GM19452 (cell line): Measurements from ENCODE around the gene NAV3.
"Not testable (repeated sequence)": the region's sequence is repeated elsewhere in the genome, so short reads cannot be mapped to it uniquely, and the experiment has no call there.

ENCODE experiments used
- ATAC-seq: cut with Tn5 transposase; IDR thresholded peaks from one replicate; pipeline ENCODE4 v1.9.1; 2021; ENCODE audit not compliant: unreplicated experiment

The NAV3 gene

GRCh38 chr12:78102801-78103200 lies 272.1 kb downstream of the NAV3 start:
- not testable (repeated sequence) for ATAC-seq

- no peak for ATAC-seq
Observed at GRCh38 chr12:78115889-78116288, 285.2 kb downstream of the NAV3 start.

GRCh38 chr12:78118036-78118435 lies 287.3 kb downstream of the NAV3 start:
- no peak for ATAC-seq

GRCh38 chr12:78118486-78118885 lies 287.8 kb downstream of the NAV3 start:
- no peak for ATAC-seq

- ATAC-seq: no peak
Observed at GRCh38 chr12:78119351-78119918, 288.7 kb downstream of the NAV3 start.

- no peak for ATAC-seq
Observed at GRCh38 chr12:78120306-78120705, 289.6 kb downstream of the NAV3 start.

- ATAC-seq: no peak
Observed at GRCh38 chr12:78120866-78121560, 290.3 kb downstream of the NAV3 start.

GRCh38 chr12:78121969-78122610 lies 291.4 kb downstream of the NAV3 start:
- ATAC-seq: no peak

- no peak for ATAC-seq
Observed at GRCh38 chr12:78128211-78128610, 297.5 kb downstream of the NAV3 start.

GRCh38 chr12:78143717-78144116 lies 313.0 kb downstream of the NAV3 start:
- no peak for ATAC-seq

GRCh38 chr12:78145398-78145797 lies 314.7 kb downstream of the NAV3 start:
- ATAC-seq: no peak

- no peak for ATAC-seq
Observed at GRCh38 chr12:78146365-78146772, 315.7 kb downstream of the NAV3 start.

GRCh38 chr12:78149459-78149858 lies 318.8 kb downstream of the NAV3 start:
- no peak for ATAC-seq

- no peak for ATAC-seq
Observed at GRCh38 chr12:78155546-78155945, 324.9 kb downstream of the NAV3 start.

GRCh38 chr12:78156751-78157150 lies 326.1 kb downstream of the NAV3 start:
- no peak for ATAC-seq

GRCh38 chr12:78157199-78157598 lies 326.5 kb downstream of the NAV3 start:
- no peak for ATAC-seq

- ATAC-seq: no peak
Observed at GRCh38 chr12:78164154-78164553, 333.5 kb downstream of the NAV3 start.

- no peak for ATAC-seq
Observed at GRCh38 chr12:78167510-78167909, 336.8 kb downstream of the NAV3 start.

- ATAC-seq: no peak
Observed at GRCh38 chr12:78171061-78171460, 340.4 kb downstream of the NAV3 start.

GRCh38 chr12:78176643-78177042 lies 345.9 kb downstream of the NAV3 start:
- ATAC-seq: no peak

GRCh38 chr12:78177298-78177697 lies 346.6 kb downstream of the NAV3 start:
- ATAC-seq: no peak

GRCh38 chr12:78179346-78179745 lies 348.7 kb downstream of the NAV3 start:
- ATAC-seq: no peak
